SK-N-SH treated with all-trans-retinoic acid at 6 μM for 48 hours (cell line): ENCODE data around the gene ELOVL5.

ENCODE experiments used
- ARNTL ChIP-seq: fragments of 450-650 bp; formaldehyde crosslinking; IDR thresholded peaks from 2 replicates; pipeline ENCODE4 v1.5.0; 2020; ENCODE audit warnings: low read depth, mild to moderate bottlenecking, moderate library complexity, borderline replicate concordance
- CSRNP3 ChIP-seq: fragments of 250-450 bp; sonication (Bioruptor Pico); IDR thresholded peaks from 2 replicates; pipeline ENCODE4 v1.5.1; 2021; ENCODE audit warnings: mild to moderate bottlenecking, moderate library complexity
- GLIS3 ChIP-seq: fragments of 250-450 bp; sonication (Bioruptor Pico); IDR thresholded peaks from 2 replicates; pipeline ENCODE4 v1.5.0; 2020; ENCODE audit warnings: mild to moderate bottlenecking, moderate library complexity
- OSR1 ChIP-seq: fragments of 250-450 bp; sonication (Bioruptor Pico); IDR thresholded peaks from 2 replicates; pipeline ENCODE4 v1.8.0; 2022; ENCODE audit warnings: moderate library complexity, mild to moderate bottlenecking, inconsistent platforms
- PATZ1 ChIP-seq: fragments of 250-450 bp; sonication (Bioruptor Pico); IDR thresholded peaks from 2 replicates; pipeline ENCODE4 v1.8.0; 2020; ENCODE audit warnings: mild to moderate bottlenecking, moderate library complexity, borderline replicate concordance
- POU6F1 ChIP-seq: fragments of 250-450 bp; sonication (Bioruptor Pico); IDR thresholded peaks from 2 replicates; pipeline ENCODE4 v1.8.0; 2021; ENCODE audit warnings: low read depth, mild to moderate bottlenecking, moderate library complexity, borderline replicate concordance
- PPARA ChIP-seq: fragments of 250-450 bp; sonication (Bioruptor Pico); IDR thresholded peaks from 2 replicates; pipeline ENCODE4 v1.5.0; 2020; ENCODE audit warnings: mild to moderate bottlenecking, borderline replicate concordance
- RARB ChIP-seq: fragments of 250-450 bp; sonication (Bioruptor Pico); IDR thresholded peaks from 2 replicates; pipeline ENCODE4 v1.8.0; 2021; ENCODE audit warnings: mild to moderate bottlenecking, moderate library complexity
- SNAI2 ChIP-seq: fragments of 250-450 bp; sonication (Bioruptor Pico); IDR thresholded peaks from 2 replicates; pipeline ENCODE4 v1.5.0; 2020; ENCODE audit warnings: mild to moderate bottlenecking, moderate library complexity
- ZFP3 ChIP-seq: fragments of 250-450 bp; sonication (Bioruptor Pico); IDR thresholded peaks from 2 replicates; pipeline ENCODE4 v1.5.0; 2020; ENCODE audit warnings: mild to moderate bottlenecking, moderate library complexity
- ZFP30 ChIP-seq: fragments of 450-650 bp; formaldehyde crosslinking; IDR thresholded peaks from 2 replicates; pipeline ENCODE4 v1.5.0; 2022; ENCODE audit warnings: mild to moderate bottlenecking, moderate library complexity
- ZNF70 ChIP-seq: fragments of 450-650 bp; formaldehyde crosslinking; IDR thresholded peaks from 2 replicates; pipeline ENCODE4 v1.5.0; 2020; ENCODE audit warnings: mild to moderate bottlenecking, moderate library complexity
- ZNF8 ChIP-seq: fragments of 450-650 bp; formaldehyde crosslinking; IDR thresholded peaks from 2 replicates; pipeline ENCODE4 v1.5.0; 2020; ENCODE audit warnings: mild to moderate bottlenecking, moderate library complexity

- TF ChIP-seq PATZ1 = no peak
- TF ChIP-seq OSR1 (CRISPR knock-in tag) = no peak
- TF ChIP-seq ZFP30 (CRISPR knock-in tag) = no peak
- no peak for TF ChIP-seq CSRNP3 (CRISPR knock-in tag)
- no peak for TF ChIP-seq POU6F1
- no peak for TF ChIP-seq ZFP3 (CRISPR knock-in tag)
- no peak for TF ChIP-seq ZNF8
- no peak for TF ChIP-seq SNAI2 (CRISPR knock-in tag)
- no peak for TF ChIP-seq ZNF70
- no peak for TF ChIP-seq GLIS3 (CRISPR knock-in tag)
- no peak for TF ChIP-seq ARNTL (CRISPR knock-in tag)
- no peak for TF ChIP-seq PPARA (CRISPR knock-in tag)
- no peak for TF ChIP-seq RARB (CRISPR knock-in tag)
Observed at GRCh38 chr6:53306819-53307347, 41.9 kb downstream of the ELOVL5 start.
